ENCODE results near the gene MYZAP. TPM values are rescaled to one million over a fixed set of nuclear protein-coding genes. Genes with fewer than 3 reads are reported as not detected.

The MYZAP gene
- total and polyA plus RNA-seq, 2 of the 4 experiments (the other 2 are of a cell fraction): not detected

DNA sequence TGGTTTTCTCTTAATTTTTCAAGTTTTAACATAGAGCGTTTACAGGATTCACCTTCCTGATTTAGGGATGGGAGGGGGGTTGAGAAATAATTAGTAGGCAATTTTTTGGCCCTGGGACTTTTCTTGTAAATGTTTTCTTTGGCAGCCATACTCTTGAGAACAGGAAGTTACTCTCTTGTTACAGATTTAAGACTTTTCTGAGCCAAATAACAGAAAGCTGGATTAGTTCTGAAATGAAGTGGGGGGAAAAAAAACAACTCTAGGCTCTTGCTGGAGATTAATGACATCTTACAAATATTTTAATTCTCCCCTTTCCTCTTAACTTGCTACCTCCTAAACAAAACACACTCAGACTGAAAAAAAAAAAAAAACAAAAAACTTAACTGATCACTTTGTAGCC, 101.0 kb downstream of the MYZAP start:
- DNase-seq (peak; percentile 12), ATAC-seq (ENCODE audit: low read depth) (no peak)
- TF ChIP-seq, protein P1, sequence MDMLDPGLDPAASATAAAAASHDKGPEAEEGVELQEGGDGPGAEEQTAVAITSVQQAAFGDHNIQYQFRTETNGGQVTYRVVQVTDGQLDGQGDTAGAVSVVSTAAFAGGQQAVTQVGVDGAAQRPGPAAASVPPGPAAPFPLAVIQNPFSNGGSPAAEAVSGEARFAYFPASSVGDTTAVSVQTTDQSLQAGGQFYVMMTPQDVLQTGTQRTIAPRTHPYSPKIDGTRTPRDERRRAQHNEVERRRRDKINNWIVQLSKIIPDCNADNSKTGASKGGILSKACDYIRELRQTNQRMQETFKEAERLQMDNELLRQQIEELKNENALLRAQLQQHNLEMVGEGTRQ (IDR thresholded peaks at IDR 0.05; ENCODE audit: low read depth, low read length): no peak
- TF ChIP-seq FOS (IDR thresholded peaks at IDR 0.05; ENCODE audit: low read depth, low read length) (no peak), SMC3 (IDR thresholded peaks at IDR 0.05; ENCODE audit: low read depth, low read length) (no peak), MXI1 (IDR thresholded peaks at IDR 0.05; ENCODE audit: borderline replicate concordance, low read depth, low read length) (no peak), NFE2L2 (IDR thresholded peaks at IDR 0.05; ENCODE audit: low read depth, low read length) (no peak), RCOR1 (IDR thresholded peaks at IDR 0.05; ENCODE audit: insufficient replicate concordance, low read length) (no peak), BHLHE40 (IDR thresholded peaks at IDR 0.05; ENCODE audit: low read depth, low read length) (no peak), CEBPB (IDR thresholded peaks at IDR 0.05; ENCODE audit: low read depth, low read length) (no peak), MAZ (IDR thresholded peaks at IDR 0.05; ENCODE audit: borderline replicate concordance, low read depth, low read length) (no peak), CHD1 (IDR thresholded peaks at IDR 0.05; ENCODE audit: low read depth, low read length) (no peak), RFX5 (IDR thresholded peaks at IDR 0.05; ENCODE audit: low read depth, low read length) (no peak), POLR2A (IDR thresholded peaks at IDR 0.05; ENCODE audit: low read depth, low read length) (no peak), CTCF (conservative IDR thresholded peaks at IDR 0.05; ENCODE audit: low read depth, low read length) (no peak)
- Histone ChIP-seq H3K36me3 (ENCODE audit: control insufficient read depth, insufficient read depth, low read length) (no peaks in the 10 kb centered on the region), H2AK9ac (replicated peaks; ENCODE audit: low read depth, low read length, poor library complexity) (no peak overlapping the region), H3K23ac (ENCODE audit: low read depth, low read length) (no peak overlapping the region), H3K9me1 (ENCODE audit: insufficient read depth, low read length) (no peaks in the 10 kb centered on the region), H4K91ac (ENCODE audit: insufficient read depth, low read depth, low read length) (no peak overlapping the region), H2BK20ac (ENCODE audit: low read depth, low read length) (no peak overlapping the region), H3K4ac (ENCODE audit: low read depth, low read length) (no peak overlapping the region), H2BK120ac (ENCODE audit: low read depth, low read length) (no peak overlapping the region), H4K5ac (ENCODE audit: low read depth, low read length) (no peak overlapping the region), H3K79me1 (ENCODE audit: low read depth in 1 of 2, low read length in 2 of 2) (no peaks in the 10 kb centered on the region), H3K14ac (replicated peaks; ENCODE audit: low read depth, low read length) (no peak overlapping the region), H3K9me3 (ENCODE audit: control insufficient read depth, insufficient read depth, low read length) (no peaks in the 10 kb centered on the region), H3K56ac (ENCODE audit: extremely low read depth, insufficient read depth, low read length) (no peak overlapping the region), H3K4me3 (ENCODE audit: insufficient read depth, low read depth, low read length) (no peak overlapping the region), H3K27me3 (ENCODE audit: control insufficient read depth, insufficient read depth, low read length) (no peaks in the 10 kb centered on the region; the same call in 1 of the 2 replicates), H3K27ac (ENCODE audit: insufficient read depth, low read length) (no peak overlapping the region), H2BK5ac (ENCODE audit: low read depth, low read length, poor library complexity, severe bottlenecking) (no peak overlapping the region), H4K8ac (ENCODE audit: low read depth in 2 of 2, low read length in 2 of 2) (no peak overlapping the region), H3K4me1 (ENCODE audit: control insufficient read depth, insufficient read depth, low read length) (no peaks in the 10 kb centered on the region), H2AFZ (replicated peaks; ENCODE audit: low read length, poor library complexity) (no peak overlapping the region), H4K20me1 (ENCODE audit: insufficient read depth, low read length) (no peaks in the 10 kb centered on the region), H3K9ac (ENCODE audit: low read depth, low read length) (no peak overlapping the region), H3K4me2 (ENCODE audit: low read depth, low read length) (no peak overlapping the region), H2AK5ac (ENCODE audit: low read depth, low read length) (no peak overlapping the region), H2BK15ac (ENCODE audit: low read depth, low read length) (no peak overlapping the region), H3K18ac (ENCODE audit: low read depth, low read length) (no peak overlapping the region)
- POLR2A ChIA-PET (ENCODE audit: unreplicated experiment): no interaction called here
- intact Hi-C loops (cut with micrococcal nuclease) (no loop called here), in situ Hi-C loops (cut with MboI; ENCODE audit: low sequenced_read_pairs) (no loop called here), dilution Hi-C loops (cut with HindIII; ENCODE audit: low sequenced_read_pairs, unreplicated experiment) (no loop called here)
- CTCF ChIA-PET: no interaction called here
- no TSS peak for BruUV-seq (replicated peaks)
- WGBS, 2 experiments (ENCODE audit: extremely low coverage in 2 of 2, insufficient read length in 1 of 2): no CpG with 5 or more reads among the region's 1 CpG
